GM10266 (cell line): ENCODE data around the gene TEDC1.

ENCODE experiments used
- DNase-seq: peaks from one replicate; pipeline ENCODE4 v3.0.0; 2012; ENCODE audit errors: extremely low spot score
- CTCF ChIP-seq: IDR thresholded peaks from 2 replicates; pipeline ENCODE4 v1.5.1; 2012; ENCODE audit warnings: mild to moderate bottlenecking, low read depth; ENCODE audit not compliant: control insufficient read depth, insufficient read depth; ENCODE audit errors: missing control alignments

TEDC1 gene

GRCh38 chr14:105494606-105494929 lies 3.5 kb downstream of the TEDC1 start:
- no peak for DNase-seq
- no peak for TF ChIP-seq CTCF

GRCh38 chr14:105495101-105495989 lies 4.3 kb downstream of the TEDC1 start:
- DNase-seq: no peak
- TF ChIP-seq CTCF: no peak

DNA sequence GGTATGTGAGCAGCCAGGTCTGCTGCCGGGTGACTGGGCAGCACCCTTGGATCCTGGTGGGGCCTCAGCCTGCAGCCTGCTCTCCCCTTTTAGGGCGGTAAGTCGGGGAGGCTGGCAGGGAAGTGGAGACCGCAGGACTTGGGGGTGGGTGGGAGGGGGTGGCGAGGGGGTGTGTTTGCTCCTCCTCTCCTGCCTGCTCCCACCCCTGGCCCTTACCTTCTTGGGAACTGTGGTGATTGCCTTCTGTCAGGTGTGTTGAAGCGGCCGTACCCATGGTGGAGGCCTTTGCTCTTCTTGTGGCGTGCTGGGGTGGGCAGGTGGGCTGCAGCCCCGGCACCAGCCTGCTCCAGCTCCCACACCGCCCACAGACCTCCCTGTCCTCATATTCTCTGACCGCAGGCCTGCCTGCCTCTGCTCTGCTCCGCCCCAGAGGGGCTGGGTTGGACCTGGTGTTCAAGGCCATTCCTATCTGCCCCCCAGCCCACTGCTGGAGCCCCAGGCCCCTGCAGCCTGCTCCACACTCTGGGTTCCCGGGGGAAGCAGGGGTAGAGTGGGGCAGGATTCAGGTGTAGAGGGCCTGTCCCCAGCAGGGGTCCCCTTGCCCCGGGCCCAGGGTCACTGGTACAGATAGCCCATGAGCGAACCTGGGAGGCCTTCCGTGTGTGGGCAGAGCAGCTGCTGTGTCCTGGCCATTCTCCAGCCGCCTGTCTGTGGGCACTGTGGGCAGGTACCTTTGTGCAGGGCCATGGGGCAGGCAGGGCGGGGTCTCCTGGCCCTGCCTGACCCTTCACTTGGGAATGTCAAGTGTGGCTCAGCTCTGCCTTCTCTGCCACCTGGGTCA lies 5.2 kb downstream of the TEDC1 start:
- no peak for DNase-seq
- no peak for TF ChIP-seq CTCF

DNA sequence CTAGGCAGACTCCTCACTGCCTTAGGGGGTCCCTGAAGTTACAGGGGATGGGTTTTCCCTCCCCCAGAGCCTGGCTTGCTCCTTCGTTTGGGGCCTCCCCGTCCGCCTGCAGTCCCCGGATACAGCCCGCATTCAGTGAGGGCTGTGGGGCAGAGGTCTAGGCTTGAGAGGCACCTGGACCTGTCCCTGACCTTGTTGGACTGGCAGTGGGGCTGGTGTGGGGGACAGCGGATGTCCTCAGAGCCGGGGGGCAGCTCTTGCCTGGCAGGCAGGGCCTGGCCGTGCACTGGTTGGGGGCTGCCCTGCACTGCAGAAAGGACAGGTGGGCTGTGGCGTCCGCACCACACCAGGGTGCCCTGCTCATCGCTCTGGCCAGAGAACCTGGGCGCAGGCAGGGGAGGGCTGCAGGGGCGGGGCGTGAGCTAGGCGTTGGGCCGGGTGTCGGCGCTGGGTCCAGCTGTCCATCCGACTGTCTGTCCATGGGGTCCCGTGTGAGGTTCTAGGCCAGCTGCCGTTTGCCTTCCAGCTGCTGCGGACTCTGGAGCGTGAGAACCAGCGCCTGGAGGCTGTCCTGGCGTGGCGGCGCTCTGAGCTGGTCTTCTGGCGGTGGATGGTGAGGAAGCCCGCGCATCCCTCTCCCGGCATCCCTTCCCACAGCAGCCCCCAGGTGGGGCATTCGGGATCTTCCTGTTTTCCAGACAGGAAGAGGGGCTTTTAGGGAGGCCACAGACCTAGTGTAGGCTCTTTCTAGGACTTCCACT lies 6.0 kb downstream of the TEDC1 start:
- DNase-seq: no peak
- no peak for TF ChIP-seq CTCF

DNA sequence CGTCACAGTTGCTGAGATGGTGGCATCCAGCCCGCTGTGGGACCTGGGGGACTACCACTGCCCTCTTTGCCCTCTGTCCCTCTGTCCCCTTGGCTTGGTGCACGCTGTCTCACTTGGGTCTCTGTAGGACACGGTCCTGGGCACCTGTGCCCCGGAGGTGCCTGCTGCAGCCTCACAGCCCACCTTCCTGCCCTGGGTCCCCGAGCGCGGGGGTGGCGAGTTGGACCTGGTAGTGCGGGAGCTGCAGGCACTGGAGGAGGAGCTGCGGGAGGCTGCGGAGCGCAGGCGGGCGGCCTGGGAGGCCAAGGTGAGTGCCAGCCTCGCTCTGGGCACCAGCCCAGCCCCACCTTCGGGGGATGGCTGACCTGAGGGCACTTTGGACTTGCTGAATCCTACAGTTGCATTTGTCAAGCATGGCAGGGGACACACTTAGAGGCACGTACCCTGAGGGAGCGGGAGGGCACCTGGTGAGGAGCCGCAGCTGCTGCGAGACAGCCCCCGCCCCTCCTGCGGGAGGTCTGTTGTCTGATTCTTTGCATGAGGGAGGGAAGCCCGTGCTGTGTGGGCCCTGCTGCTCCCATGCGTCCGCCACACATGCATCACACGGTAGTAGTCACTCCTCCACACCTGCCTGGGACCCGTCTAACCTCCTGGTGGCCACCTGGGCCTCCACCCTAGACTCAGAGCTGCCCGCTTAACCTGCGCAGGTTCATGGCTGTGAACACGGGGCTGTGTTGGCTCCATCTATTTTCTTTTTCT lies 6.8 kb downstream of the TEDC1 start:
- TF ChIP-seq CTCF: no peak
- no peak for DNase-seq

- TF ChIP-seq CTCF: no peak
- DNase-seq: no peak
Measured at GRCh38 chr14:105498430-105499255, 7.6 kb downstream of the TEDC1 start.
